ENCODE data around the gene ITIH4.

GRCh38 chr3:52877085-52877484, 46.6 kb upstream of the ITIH4 start:
- TF ChIP-seq, protein P1, sequence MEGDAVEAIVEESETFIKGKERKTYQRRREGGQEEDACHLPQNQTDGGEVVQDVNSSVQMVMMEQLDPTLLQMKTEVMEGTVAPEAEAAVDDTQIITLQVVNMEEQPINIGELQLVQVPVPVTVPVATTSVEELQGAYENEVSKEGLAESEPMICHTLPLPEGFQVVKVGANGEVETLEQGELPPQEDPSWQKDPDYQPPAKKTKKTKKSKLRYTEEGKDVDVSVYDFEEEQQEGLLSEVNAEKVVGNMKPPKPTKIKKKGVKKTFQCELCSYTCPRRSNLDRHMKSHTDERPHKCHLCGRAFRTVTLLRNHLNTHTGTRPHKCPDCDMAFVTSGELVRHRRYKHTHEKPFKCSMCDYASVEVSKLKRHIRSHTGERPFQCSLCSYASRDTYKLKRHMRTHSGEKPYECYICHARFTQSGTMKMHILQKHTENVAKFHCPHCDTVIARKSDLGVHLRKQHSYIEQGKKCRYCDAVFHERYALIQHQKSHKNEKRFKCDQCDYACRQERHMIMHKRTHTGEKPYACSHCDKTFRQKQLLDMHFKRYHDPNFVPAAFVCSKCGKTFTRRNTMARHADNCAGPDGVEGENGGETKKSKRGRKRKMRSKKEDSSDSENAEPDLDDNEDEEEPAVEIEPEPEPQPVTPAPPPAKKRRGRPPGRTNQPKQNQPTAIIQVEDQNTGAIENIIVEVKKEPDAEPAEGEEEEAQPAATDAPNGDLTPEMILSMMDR (conservative IDR thresholded peaks at IDR 0.05 in 1 of 2, IDR thresholded peaks at IDR 0.05 in 1 of 2; ENCODE audit: extremely low read depth in 1 of 2, insufficient read depth in 1 of 2, low read depth in 1 of 2, low read length in 2 of 2) = no peak
- no peak for TF ChIP-seq EZH2 (IDR thresholded peaks at IDR 0.05; ENCODE audit: borderline replicate concordance, low read length)
